Sigmoid colon (tissue), 4 donors: Measurements from ENCODE around the gene ANGPTL4.

Source experiments
- CTCF ChIP-seq, 4 experiments: fragments of 450-650 bp in 3 of 4; fragments of 200-600 bp in 1 of 4; IDR thresholded peaks; one replicate each; pipeline ENCODE4 v1.5.1; 2016 to 2019; ENCODE audit warnings: antibody characterized with exemption in 4 of 4, mild to moderate bottlenecking in 3 of 4, moderate library complexity in 2 of 4
- EP300 ChIP-seq, 4 donors: sonication (generic); formaldehyde crosslinking; IDR thresholded peaks; one replicate each; pipeline ENCODE4 v1.6.1; 2017; ENCODE audit warnings: antibody characterized with exemption in 4 of 4
- POLR2A ChIP-seq, 2 donors: fragments of 450-650 bp; IDR thresholded peaks; one replicate each; pipeline ENCODE4 v1.6.1; 2016; ENCODE audit warnings: antibody characterized with exemption in 2 of 2, mild to moderate bottlenecking in 2 of 2, moderate library complexity in 2 of 2

DNA sequence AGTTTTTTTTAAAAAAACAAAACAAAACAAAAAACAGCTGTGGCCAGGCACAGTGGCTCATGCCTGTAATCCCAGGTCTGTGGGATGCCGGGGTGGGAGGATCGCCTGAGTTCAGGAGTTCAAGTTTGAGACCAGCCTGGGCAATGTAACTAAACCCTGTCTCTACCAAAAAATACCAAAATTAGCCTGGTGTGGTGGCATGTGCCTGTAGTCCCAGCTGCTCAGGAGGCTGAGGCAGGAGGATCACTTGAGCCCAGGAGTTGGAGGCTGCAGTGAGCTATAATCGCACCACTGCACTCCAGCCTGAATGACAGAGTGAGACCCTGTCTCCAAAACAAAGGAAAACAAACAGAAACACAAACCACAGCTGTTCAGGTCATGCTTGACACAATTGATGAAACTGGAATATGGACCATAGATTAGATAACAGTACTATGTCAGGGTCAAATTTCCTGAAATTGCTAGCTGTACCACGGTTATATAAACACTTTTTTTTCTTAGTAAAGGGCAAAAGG is 6.9 kb upstream of the ANGPTL4 start:
- TF ChIP-seq POLR2A (IDR thresholded peaks at IDR 0.05) (no peak), CTCF (IDR thresholded peaks at IDR 0.05) (no peak), EP300 (IDR thresholded peaks at IDR 0.05) (no peak)
